GM15510 (cell line): ENCODE measurements around the gene NUP153.

Experiments used
- POLR2A ChIP-seq: IDR thresholded peaks from 3 replicates; pipeline ENCODE4 v1.6.1; 2011; ENCODE audit warnings: borderline replicate concordance; ENCODE audit not compliant: insufficient read length; ENCODE audit errors: extremely low read depth

Gene NUP153

GRCh38 chr6:17635568-17635967 is 71.2 kb downstream of the NUP153 start:
- TF ChIP-seq POLR2A = no peak

GRCh38 chr6:17633465-17634188 is 73.1 kb downstream of the NUP153 start:
- TF ChIP-seq POLR2A = no peak

GRCh38 chr6:17632934-17633333 is 73.8 kb downstream of the NUP153 start:
- no peak for TF ChIP-seq POLR2A

- TF ChIP-seq POLR2A = no peak
Measured at GRCh38 chr6:17630511-17631073, 76.1 kb downstream of the NUP153 start.

- no peak for TF ChIP-seq POLR2A
Measured at GRCh38 chr6:17629824-17630510, 76.8 kb downstream of the NUP153 start.

- TF ChIP-seq POLR2A = no peak
Measured at GRCh38 chr6:17628873-17629272, 77.9 kb downstream of the NUP153 start.

- TF ChIP-seq POLR2A = no peak
Measured at GRCh38 chr6:17624396-17624795, 82.3 kb downstream of the NUP153 start.

- TF ChIP-seq POLR2A = no peak
Measured at GRCh38 chr6:17622144-17622543, 84.6 kb downstream of the NUP153 start.

GRCh38 chr6:17621003-17621402 is 85.7 kb downstream of the NUP153 start:
- TF ChIP-seq POLR2A = no peak

- no peak for TF ChIP-seq POLR2A
Measured at GRCh38 chr6:17615794-17616193, 90.9 kb downstream of the NUP153 start.

- TF ChIP-seq POLR2A = no peak
Measured at GRCh38 chr6:17612048-17612447, 94.7 kb downstream of the NUP153 start.

- no peak for TF ChIP-seq POLR2A
Measured at GRCh38 chr6:17610835-17611234, 95.9 kb downstream of the NUP153 start.

- no peak for TF ChIP-seq POLR2A
Measured at GRCh38 chr6:17606606-17607005, 100.1 kb downstream of the NUP153 start.

- TF ChIP-seq POLR2A = no peak
Measured at GRCh38 chr6:17602888-17603287, 103.8 kb downstream of the NUP153 start.

- TF ChIP-seq POLR2A = no peak
Measured at GRCh38 chr6:17601386-17601703, 105.4 kb downstream of the NUP153 start.
